IMR-90 (cell line): Measurements from ENCODE around the gene FRY.

Experiments
- BHLHE40 ChIP-seq: fragments of 150-350 bp; IDR thresholded peaks from 2 replicates; pipeline ENCODE4 v1.6.1; 2016; ENCODE audit warnings: mild to moderate bottlenecking, low read depth, low read length
- CEBPB ChIP-seq: IDR thresholded peaks from 2 replicates; pipeline ENCODE4 v1.6.1; 2012; ENCODE audit warnings: low read depth, low read length, improper control_type of control experiment
- CTCF ChIP-seq: conservative IDR thresholded peaks from 2 replicates; pipeline ENCODE4 v1.5.1; 2012; ENCODE audit warnings: mild to moderate bottlenecking, low read depth, low read length, improper control_type of control experiment
- ELK1 ChIP-seq: fragments of 150-350 bp; IDR thresholded peaks from 2 replicates; pipeline ENCODE4 v1.6.1; 2016; ENCODE audit warnings: low read depth, mild to moderate bottlenecking, low read length, moderate library complexity, borderline replicate concordance
- FOS ChIP-seq: fragments of 150-350 bp; IDR thresholded peaks from 2 replicates; pipeline ENCODE4 v1.6.1; 2016; ENCODE audit warnings: low read depth, low read length
- RAD21 ChIP-seq: IDR thresholded peaks from 2 replicates; pipeline ENCODE4 v1.6.1; 2012; ENCODE audit warnings: low read length, improper control_type of control experiment
- RFX5 ChIP-seq: IDR thresholded peaks from 2 replicates; pipeline ENCODE4 v1.8.0; 2012; ENCODE audit warnings: low read depth, mild to moderate bottlenecking, low read length, moderate library complexity
- SMC3 ChIP-seq: fragments of 150-350 bp; IDR thresholded peaks from 2 replicates; pipeline ENCODE4 v1.6.1; 2016; ENCODE audit warnings: low read depth, mild to moderate bottlenecking, antibody characterized with exemption, low read length, moderate library complexity

- TF ChIP-seq CTCF, result no peak
- TF ChIP-seq BHLHE40, result no peak
- no peak for TF ChIP-seq SMC3
- no peak for TF ChIP-seq RAD21
- no peak for TF ChIP-seq CEBPB
- TF ChIP-seq ELK1, result no peak
- no peak for TF ChIP-seq RFX5
- TF ChIP-seq FOS, result no peak
Observed at GRCh38 chr13:32334671-32335070, 303.1 kb downstream of the FRY start.
